Suprapubic skin (tissue), 4 donors: ENCODE data around the gene MYOM1. TPM values are rescaled to one million over a fixed set of nuclear protein-coding genes. Genes with fewer than 3 reads are reported as not detected.

ENCODE experiments used
- DNase-seq, 2 donors: peaks; one replicate each; pipeline ENCODE4 v3.0.0-alpha.2; 2019; ENCODE audit warnings: low spot score in 2 of 2
- H3K27ac ChIP-seq: fragments of 200-600 bp; sonication (generic); one replicate; pipeline ENCODE4 v1.5.1; 2019
- H3K27me3 ChIP-seq: fragments of 200-600 bp; sonication (generic); one replicate; pipeline ENCODE4 v1.5.1; 2019
- H3K36me3 ChIP-seq: fragments of 200-600 bp; sonication (generic); one replicate; pipeline ENCODE4 v1.5.1; 2019
- H3K4me1 ChIP-seq: fragments of 200-600 bp; sonication (generic); one replicate; pipeline ENCODE4 v1.5.1; 2019
- H3K4me3 ChIP-seq: fragments of 200-600 bp; sonication (generic); one replicate; pipeline ENCODE4 v1.5.1; 2019; ENCODE audit warnings: mild to moderate bottlenecking
- H3K9me3 ChIP-seq: fragments of 200-600 bp; sonication (generic); one replicate; pipeline ENCODE4 v1.5.1; 2019
- CTCF ChIP-seq, 2 donors: fragments of 200-600 bp in 1 of 2; fragments of 450-650 bp in 1 of 2; sonication (generic) in 1 of 2; IDR thresholded peaks; one replicate each; pipeline ENCODE4 v1.5.1; 2016 to 2019; ENCODE audit warnings: antibody characterized with exemption in 2 of 2, mild to moderate bottlenecking in 1 of 2, moderate library complexity in 1 of 2
- EP300 ChIP-seq: sonication (generic); formaldehyde crosslinking; IDR thresholded peaks from one replicate; pipeline ENCODE4 v1.6.1; 2017; ENCODE audit warnings: antibody characterized with exemption
- POLR2A ChIP-seq, 2 donors: fragments of 450-650 bp; IDR thresholded peaks; one replicate each; pipeline ENCODE4 v1.6.1; 2017; ENCODE audit warnings: antibody characterized with exemption in 2 of 2, mild to moderate bottlenecking in 2 of 2, moderate library complexity in 2 of 2
- POLR2AphosphoS5 ChIP-seq, 3 donors: sonication (generic); formaldehyde crosslinking; IDR thresholded peaks; one replicate each; pipeline ENCODE4 v1.6.1; 2017; ENCODE audit warnings: antibody characterized with exemption in 3 of 3
- WGBS: methylation state at CpG from one replicate; pipeline ENCODE4 v1.1.5; 2018; 5-methylcytosine and 5-hydroxymethylcytosine counted together
- total RNA-seq, 4 donors: library from RNA; depleted of rRNA; stranded (reverse); fragments of >200 nt; gene quantifications; one replicate each; pipeline ENCODE4 v1.1.0, GENCODE V29; 2016

MYOM1 gene
- total RNA-seq, 4 donors from 2014 or later = 0.99 to 2.1 (median 1.6) TPM

- no peaks in the 10 kb centered on the region for H3K27me3 ChIP-seq
- no peak for DNase-seq
- H3K27ac ChIP-seq = no peak overlapping the region
- H3K4me1 ChIP-seq = peaks cover 75% of the 10 kb centered on the region
- no peaks in the 10 kb centered on the region for H3K36me3 ChIP-seq
- no peak for TF ChIP-seq POLR2A (IDR thresholded peaks at IDR 0.05)
- TF ChIP-seq EP300 = no peak
- no peaks in the 10 kb centered on the region for H3K9me3 ChIP-seq
- WGBS = 45% methylated on average over 2 of the region's 2 CpGs
- H3K4me3 ChIP-seq = peak overlapping the region; percentile 87
Observed at GRCh38 chr18:3264362-3264761, 44.6 kb upstream of the MYOM1 start.

GRCh38 chr18:3263132-3263700 is 43.4 kb upstream of the MYOM1 start:
- peak overlapping the region; percentile 87 for H3K4me3 ChIP-seq
- H3K9me3 ChIP-seq = no peaks in the 10 kb centered on the region
- 12% methylated on average over 8 of the region's 8 CpGs for WGBS
- H3K27ac ChIP-seq = peak overlapping the region; percentile 96
- H3K27me3 ChIP-seq = no peaks in the 10 kb centered on the region
- TF ChIP-seq POLR2AphosphoS5 (IDR thresholded peaks at IDR 0.05) (no peak), EP300 (no peak)
- peaks cover 5% of the 10 kb centered on the region for H3K36me3 ChIP-seq
- DNase-seq = no peak
- H3K4me1 ChIP-seq = peaks cover 63% of the 10 kb centered on the region

GRCh38 chr18:3262234-3263131 is 42.7 kb upstream of the MYOM1 start:
- DNase-seq = no peak
- Histone ChIP-seq H3K4me3 (peak overlapping the region; percentile 87), H3K4me1 (peaks cover 56% of the 10 kb centered on the region), H3K27ac (peak overlapping the region; percentile 96), H3K9me3 (no peaks in the 10 kb centered on the region), H3K36me3 (peaks cover 13% of the 10 kb centered on the region), H3K27me3 (no peaks in the 10 kb centered on the region)
- under 1% methylated on average over 23 of the region's 69 CpGs for WGBS
- TF ChIP-seq POLR2AphosphoS5 (IDR thresholded peaks at IDR 0.05) (no peak), CTCF (IDR thresholded peaks at IDR 0.05) (no peak), POLR2A (IDR thresholded peaks at IDR 0.05) (no peak), EP300 (no peak)

- peaks cover 54% of the 10 kb centered on the region for H3K4me1 ChIP-seq
- DNase-seq = peak; percentile 92 to 93
- no peaks in the 10 kb centered on the region for H3K9me3 ChIP-seq
- WGBS = 1% methylated on average over 20 of the region's 84 CpGs
- peak in 1 of 2 donors; percentile 72 for TF ChIP-seq POLR2A (IDR thresholded peaks at IDR 0.05)
- peak in 2 of 3 donors; percentile 61 to 95 for TF ChIP-seq POLR2AphosphoS5 (IDR thresholded peaks at IDR 0.05)
- no peak for TF ChIP-seq EP300
- no peak for TF ChIP-seq CTCF (IDR thresholded peaks at IDR 0.05)
- peaks cover 21% of the 10 kb centered on the region for H3K36me3 ChIP-seq
- H3K27ac ChIP-seq = peak within 1 kb of the TSS; percentile 96
- H3K27me3 ChIP-seq = no peaks in the 10 kb centered on the region
- peak within 1 kb of the TSS; percentile 87 for H3K4me3 ChIP-seq
Observed at GRCh38 chr18:3261373-3262233, 41.8 kb upstream of the MYOM1 start, which contains the start of gene MYL12B. Gene MYL12B, plus strand, starts transcription at chr18:3262133. Its CDS starts 10,766 bp downstream, at chr18:3272899.

GRCh38 chr18:3260995-3261372 is 41.2 kb upstream of the MYOM1 start:
- H3K4me1 ChIP-seq = peaks cover 48% of the 10 kb centered on the region
- DNase-seq = no peak
- H3K27ac ChIP-seq = peak overlapping the region; percentile 96
- TF ChIP-seq CTCF (IDR thresholded peaks at IDR 0.05) (no peak), EP300 (peak; percentile 20), POLR2AphosphoS5 (IDR thresholded peaks at IDR 0.05) (no peak)
- H3K27me3 ChIP-seq = no peaks in the 10 kb centered on the region
- H3K9me3 ChIP-seq = no peaks in the 10 kb centered on the region
- H3K36me3 ChIP-seq = peaks cover 28% of the 10 kb centered on the region
- WGBS = 12% methylated on average over 5 of the region's 5 CpGs
- peak overlapping the region; percentile 87 for H3K4me3 ChIP-seq
